ENCODE data around the gene KIAA0930. TPM values are rescaled to one million over a fixed set of nuclear protein-coding genes. Genes with fewer than 3 reads are reported as not detected.

KIAA0930 gene
- total RNA-seq, 3 donors from 2014 or later (not counting 1 experiment from before 2014, with no cell fraction given) = 32.6 to 39.1 (median 38.4) TPM

DNA sequence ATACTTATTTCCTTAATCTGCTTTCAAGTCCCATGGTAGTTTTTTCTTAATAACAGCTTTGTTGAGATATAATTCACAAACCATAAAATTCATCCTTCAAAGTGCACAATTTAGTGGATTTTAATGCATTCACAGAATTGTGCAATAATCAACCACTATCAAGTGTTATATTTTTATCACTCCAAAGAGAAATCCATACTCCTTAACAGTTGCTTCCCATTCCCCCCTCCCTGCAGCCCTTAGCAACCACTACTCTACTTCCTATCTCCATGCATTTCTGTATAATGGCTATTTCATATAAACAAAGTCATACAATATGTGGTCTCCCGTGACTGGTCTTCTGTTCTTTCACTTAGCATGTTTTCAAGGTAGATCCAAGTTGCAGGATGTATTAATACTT, 95.8 kb downstream of the KIAA0930 start:
- H3K4me1 ChIP-seq (ENCODE audit: control insufficient read depth, insufficient read depth, low read length) = no peaks in the 10 kb centered on the region
- H3K27me3 ChIP-seq (ENCODE audit: control insufficient read depth, insufficient read depth, low read length) = no peaks in the 10 kb centered on the region
- TF ChIP-seq, protein P1, sequence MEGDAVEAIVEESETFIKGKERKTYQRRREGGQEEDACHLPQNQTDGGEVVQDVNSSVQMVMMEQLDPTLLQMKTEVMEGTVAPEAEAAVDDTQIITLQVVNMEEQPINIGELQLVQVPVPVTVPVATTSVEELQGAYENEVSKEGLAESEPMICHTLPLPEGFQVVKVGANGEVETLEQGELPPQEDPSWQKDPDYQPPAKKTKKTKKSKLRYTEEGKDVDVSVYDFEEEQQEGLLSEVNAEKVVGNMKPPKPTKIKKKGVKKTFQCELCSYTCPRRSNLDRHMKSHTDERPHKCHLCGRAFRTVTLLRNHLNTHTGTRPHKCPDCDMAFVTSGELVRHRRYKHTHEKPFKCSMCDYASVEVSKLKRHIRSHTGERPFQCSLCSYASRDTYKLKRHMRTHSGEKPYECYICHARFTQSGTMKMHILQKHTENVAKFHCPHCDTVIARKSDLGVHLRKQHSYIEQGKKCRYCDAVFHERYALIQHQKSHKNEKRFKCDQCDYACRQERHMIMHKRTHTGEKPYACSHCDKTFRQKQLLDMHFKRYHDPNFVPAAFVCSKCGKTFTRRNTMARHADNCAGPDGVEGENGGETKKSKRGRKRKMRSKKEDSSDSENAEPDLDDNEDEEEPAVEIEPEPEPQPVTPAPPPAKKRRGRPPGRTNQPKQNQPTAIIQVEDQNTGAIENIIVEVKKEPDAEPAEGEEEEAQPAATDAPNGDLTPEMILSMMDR (IDR thresholded peaks at IDR 0.05) = no peak
- no peaks in the 10 kb centered on the region for H3K9me3 Mint-ChIP-seq
- intact Hi-C loops (cut with micrococcal nuclease) = no loop called here
- WGBS (ENCODE audit: insufficient coverage) = no CpG with 5 or more reads among the region's 1 CpG
- H3K36me3 ChIP-seq (ENCODE audit: control insufficient read depth, insufficient read depth, low read length) = peaks cover 7% of the 10 kb centered on the region
- no peak for DNase-seq
- H3K27ac ChIP-seq (ENCODE audit: low read length) = no peak overlapping the region
- no peaks in the 10 kb centered on the region for H3K36me3 Mint-ChIP-seq
- H3K27ac Mint-ChIP-seq = no peak overlapping the region
- no peak for ATAC-seq
- no peaks in the 10 kb centered on the region for H3K9me3 ChIP-seq (ENCODE audit: control insufficient read depth, insufficient read depth, low read length)
- H3K27me3 Mint-ChIP-seq (ENCODE audit: low read depth in 2 of 2) = no peaks in the 10 kb centered on the region
- no peak overlapping the region for H3K4me3 Mint-ChIP-seq
- peaks cover 0 to 5% of the 10 kb centered on the region in 2 donors for H3K4me1 Mint-ChIP-seq
- no peak overlapping the region for H3K4me3 ChIP-seq (ENCODE audit: low read length)

DNA sequence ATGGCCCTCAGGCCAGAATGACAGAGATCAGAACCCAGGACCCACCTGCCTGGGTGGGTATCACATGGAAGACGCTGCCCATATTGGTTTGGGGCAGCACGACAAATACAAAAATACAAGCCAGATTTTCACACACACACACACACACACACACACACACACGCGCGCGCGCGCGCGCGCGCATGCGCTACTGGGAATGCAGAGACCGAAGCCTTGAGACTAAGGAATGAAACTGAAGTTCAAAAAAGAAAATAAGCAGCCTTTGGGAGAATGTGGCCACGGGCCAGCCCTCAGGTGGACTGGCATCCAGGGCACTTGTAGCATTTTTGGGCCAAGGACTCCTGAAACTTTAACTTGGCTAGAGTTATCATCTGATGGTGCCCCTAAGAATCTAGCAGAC, 98.3 kb downstream of the KIAA0930 start:
- Histone ChIP-seq H3K27ac (ENCODE audit: low read length) (no peak overlapping the region), H3K36me3 (ENCODE audit: control insufficient read depth, insufficient read depth, low read length) (no peaks in the 10 kb centered on the region), H3K4me1 (ENCODE audit: control insufficient read depth, insufficient read depth, low read length) (no peaks in the 10 kb centered on the region), H3K9me3 (ENCODE audit: control insufficient read depth, insufficient read depth, low read length) (no peaks in the 10 kb centered on the region), H3K4me3 (ENCODE audit: low read length) (no peak overlapping the region), H3K27me3 (ENCODE audit: control insufficient read depth, insufficient read depth, low read length) (no peaks in the 10 kb centered on the region)
- Mint-ChIP-seq H3K27ac (no peak overlapping the region), H3K9me3 (no peaks in the 10 kb centered on the region), H3K27me3 (ENCODE audit: low read depth in 2 of 2) (no peaks in the 10 kb centered on the region), H3K4me1 (peaks cover 0 to 5% of the 10 kb centered on the region in 2 donors), H3K4me3 (no peak overlapping the region), H3K36me3 (no peaks in the 10 kb centered on the region)
- DNase-seq = no peak
- TF ChIP-seq, protein P1 (IDR thresholded peaks at IDR 0.05) = no peak
- intact Hi-C loops (cut with micrococcal nuclease) = no loop called here
- ATAC-seq = no peak
- 72% methylated on average over 15 of the region's 15 CpGs for WGBS (ENCODE audit: insufficient coverage)

Other genes with a start within 250 kb of the KIAA0930 start
- not detected for gene PHF21B, start 230.9 kb downstream of the KIAA0930 start, total RNA-seq
- gene NUP50, start 77.0 kb downstream of the KIAA0930 start, total RNA-seq = 10 to 100 TPM; 63.9 to 99.4 (median 98.6) TPM
- under 1 TPM in 1 of 3 donors, not detected in 2; 0.49 TPM for gene UPK3A, start 44.1 kb upstream of the KIAA0930 start, total RNA-seq
- 10 to 100 TPM; 42.0 to 67.2 (median 62.6) TPM for gene FAM118A, start 69.0 kb upstream of the KIAA0930 start, total RNA-seq
- under 1 TPM in 2 of 3 donors, not detected in 1; 0.07 to 0.09 TPM for gene SMC1B, start 172.7 kb upstream of the KIAA0930 start, total RNA-seq
- under 1 TPM in 2 of 3 donors, not detected in 1; 0.38 to 0.86 TPM for gene RIBC2, start 172.8 kb upstream of the KIAA0930 start, total RNA-seq

Data from natural killer cell (primary cell).